Urinary bladder (tissue), 4 donors: ENCODE data around the gene GIPC1. TPM values are rescaled to one million over a fixed set of nuclear protein-coding genes. Genes with fewer than 3 reads are reported as not detected.
"Not testable (repeated sequence)": the region's sequence is repeated elsewhere in the genome, so short reads cannot be mapped to it uniquely, and the experiment has no call there.

Experiments used
- DNase-seq: peaks from one replicate; pipeline ENCODE4 v3.0.0-alpha.2; 2015; ENCODE audit errors: extremely low spot score
- H3K27ac ChIP-seq: one replicate; pipeline ENCODE4 v1.5.1; 2013; ENCODE audit warnings: low read depth, mild to moderate bottlenecking, moderate library complexity
- H3K36me3 ChIP-seq: one replicate; pipeline ENCODE4 v1.6.1; 2013; ENCODE audit warnings: mild to moderate bottlenecking, moderate library complexity; ENCODE audit not compliant: insufficient read depth
- H3K4me1 ChIP-seq: one replicate; pipeline ENCODE4 v1.6.1; 2013; ENCODE audit warnings: mild to moderate bottlenecking, moderate library complexity; ENCODE audit not compliant: insufficient read depth
- H3K4me3 ChIP-seq: one replicate; pipeline ENCODE4 v1.5.1; 2013; ENCODE audit warnings: low read depth, low read length
- WGBS: extraction: QIAGEN DNeasy Blood & Tissue Kit; methylation state at CpG from one replicate; pipeline ENCODE4 v1.1.7; 2013; 5-methylcytosine and 5-hydroxymethylcytosine counted together
- polyA plus RNA-seq: library from polyadenylated mRNA; stranded (reverse); fragments of 200-250 nt; gene quantifications from one replicate; pipeline ENCODE4 v1.2.3, GENCODE V29; 2013
- total RNA-seq: library from RNA; depleted of rRNA; stranded (reverse); fragments of >200 nt; gene quantifications from one replicate; pipeline ENCODE4 v1.2.3, GENCODE V29; 2014
- donor health status: healthy with polysubstance abuse.
- donor health status: healthy.

GIPC1 gene, protein sequence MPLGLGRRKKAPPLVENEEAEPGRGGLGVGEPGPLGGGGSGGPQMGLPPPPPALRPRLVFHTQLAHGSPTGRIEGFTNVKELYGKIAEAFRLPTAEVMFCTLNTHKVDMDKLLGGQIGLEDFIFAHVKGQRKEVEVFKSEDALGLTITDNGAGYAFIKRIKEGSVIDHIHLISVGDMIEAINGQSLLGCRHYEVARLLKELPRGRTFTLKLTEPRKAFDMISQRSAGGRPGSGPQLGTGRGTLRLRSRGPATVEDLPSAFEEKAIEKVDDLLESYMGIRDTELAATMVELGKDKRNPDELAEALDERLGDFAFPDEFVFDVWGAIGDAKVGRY
- 46.3 TPM for total RNA-seq
- polyA plus RNA-seq = 98.8 TPM

DNA sequence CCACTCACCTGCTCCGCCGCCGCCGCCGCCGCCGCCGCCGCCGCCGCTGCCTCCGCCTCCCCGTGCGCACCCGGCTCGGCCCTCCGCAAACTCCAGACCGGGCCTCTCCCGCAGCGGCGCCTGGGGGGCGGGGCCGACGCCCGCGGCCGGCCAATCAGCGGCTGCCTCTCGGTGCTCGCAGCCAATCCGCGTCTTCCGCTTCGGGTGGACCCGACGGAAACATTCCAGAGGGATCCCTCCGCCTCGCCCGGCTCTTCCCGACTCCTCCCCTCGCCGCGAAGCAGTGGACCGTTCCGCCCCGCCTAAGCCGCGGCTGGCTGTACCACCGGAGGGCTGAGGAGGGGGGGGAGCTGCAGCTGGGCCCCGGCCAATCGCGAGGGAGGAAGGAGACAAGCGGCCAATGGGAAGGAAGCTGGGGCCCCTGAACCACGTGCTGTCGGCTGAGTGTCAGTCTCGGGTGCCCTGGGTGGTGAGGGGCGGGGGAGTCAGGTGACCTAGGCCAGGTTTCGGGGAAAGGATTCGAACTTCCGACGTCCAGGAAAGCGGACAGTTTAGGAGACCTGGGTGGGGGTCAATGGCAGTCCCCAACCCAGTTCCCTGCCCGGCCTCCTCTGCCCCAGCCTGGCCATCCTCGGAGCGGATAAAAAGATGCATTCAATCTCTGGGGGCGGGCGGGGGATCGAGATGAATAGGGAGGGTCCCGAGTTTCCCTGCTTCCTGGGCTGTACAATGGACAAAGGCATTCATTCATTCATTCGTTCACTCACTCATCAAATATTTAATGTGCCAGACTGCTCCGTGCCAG, at the start of gene GIPC1:
GIPC1 (minus strand) TSS at position 99 of the 805 bp plus-strand sequence. CDS start 13,151 bp downstream, outside the sequence.
- H3K4me3 ChIP-seq = peak within 1 kb of the TSS; percentile 88
- H3K4me1 ChIP-seq = no peaks in the 10 kb centered on the region
- 2% methylated on average over 71 of the region's 71 CpGs for WGBS

GRCh38 chr19:14545716-14546082, 49.8 kb upstream of the GIPC1 start:
- Histone ChIP-seq H3K27ac (no peak overlapping the region), H3K36me3 (no peaks in the 10 kb centered on the region), H3K4me1 (no peaks in the 10 kb centered on the region), H3K4me3 (no peak overlapping the region)
- DNase-seq = no peak
- WGBS = 92% methylated on average over 9 of the region's 9 CpGs

More for the DNA sequence above, at the start of gene GIPC1:
- DNase-seq = peak; percentile 95
- Histone ChIP-seq H3K27ac (peak within 1 kb of the TSS; percentile 73), H3K36me3 (no peaks in the 10 kb centered on the region)

- 84% methylated on average over 21 of the region's 21 CpGs for WGBS
- Histone ChIP-seq H3K27ac (no peak overlapping the region), H3K4me3 (no peak overlapping the region), H3K4me1 (no peaks in the 10 kb centered on the region), H3K36me3 (no peaks in the 10 kb centered on the region)
- DNase-seq = no peak
Measured at GRCh38 chr19:14544977-14545715, 49.2 kb upstream of the GIPC1 start.

DNA sequence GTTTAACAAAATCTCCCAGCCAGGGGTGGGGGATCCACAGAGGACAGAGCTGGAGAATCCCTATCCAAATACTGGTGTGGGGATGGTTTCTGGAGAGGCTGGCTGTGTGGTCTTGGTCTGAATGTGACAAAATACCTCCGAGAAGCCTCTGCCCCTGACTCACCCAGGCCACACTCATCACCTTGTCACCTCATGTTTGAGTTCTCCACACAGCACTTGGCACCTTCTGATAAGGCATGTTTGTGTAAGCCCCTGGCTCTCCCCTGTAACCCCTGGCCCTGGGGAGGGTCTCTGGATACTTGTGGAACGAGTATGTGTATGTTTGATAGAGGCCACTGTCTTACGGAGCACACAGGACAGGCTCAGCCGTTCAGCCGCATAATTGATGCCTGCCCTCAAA, 48.1 kb upstream of the GIPC1 start:
- H3K27ac ChIP-seq = no peak overlapping the region

DNA sequence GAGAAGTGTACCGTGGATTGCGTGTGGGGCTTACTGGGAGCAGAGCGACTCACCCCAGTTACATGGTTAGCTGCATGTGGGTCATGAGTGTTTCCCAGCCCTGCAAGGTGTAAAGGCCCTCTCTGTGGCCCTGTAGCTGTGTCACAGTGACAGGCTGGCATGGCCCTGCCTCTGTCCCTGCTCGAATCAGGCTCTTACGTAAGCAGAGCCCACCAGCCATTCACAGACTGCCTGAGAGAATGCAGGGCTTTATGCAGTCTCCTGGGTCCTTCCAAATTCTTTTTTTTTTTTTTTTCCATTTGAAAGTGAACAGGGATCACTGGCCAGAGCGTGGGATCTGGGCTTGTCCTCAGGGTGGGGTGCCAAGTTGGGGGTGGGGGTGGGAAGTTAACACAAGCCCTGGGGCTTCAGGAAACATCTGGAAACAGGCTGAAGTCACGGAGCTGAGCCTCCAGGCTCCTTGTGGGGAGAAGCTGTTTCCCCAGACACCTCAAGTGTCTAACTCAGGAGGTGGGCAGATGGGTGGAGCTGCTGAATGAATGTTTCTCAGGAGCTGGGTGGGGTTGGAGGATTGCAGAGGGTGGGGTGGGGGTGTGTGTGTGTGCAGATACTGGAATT, 46.9 kb upstream of the GIPC1 start:
- Histone ChIP-seq H3K27ac (no peak overlapping the region), H3K36me3 (no peaks in the 10 kb centered on the region), H3K4me1 (no peaks in the 10 kb centered on the region), H3K4me3 (no peak overlapping the region)
- no peak for DNase-seq
- WGBS = 49% methylated on average over 7 of the region's 7 CpGs

More for the DNA sequence above, 48.1 kb upstream of the GIPC1 start:
- WGBS = 88% methylated on average over 5 of the region's 5 CpGs
- DNase-seq = no peak
- Histone ChIP-seq H3K36me3 (no peaks in the 10 kb centered on the region), H3K4me1 (no peaks in the 10 kb centered on the region), H3K4me3 (no peak overlapping the region)

GRCh38 chr19:14541979-14542378, 46.1 kb upstream of the GIPC1 start:
- not testable (repeated sequence) for H3K4me3 ChIP-seq, H3K27ac ChIP-seq, H3K4me1 ChIP-seq

DNA sequence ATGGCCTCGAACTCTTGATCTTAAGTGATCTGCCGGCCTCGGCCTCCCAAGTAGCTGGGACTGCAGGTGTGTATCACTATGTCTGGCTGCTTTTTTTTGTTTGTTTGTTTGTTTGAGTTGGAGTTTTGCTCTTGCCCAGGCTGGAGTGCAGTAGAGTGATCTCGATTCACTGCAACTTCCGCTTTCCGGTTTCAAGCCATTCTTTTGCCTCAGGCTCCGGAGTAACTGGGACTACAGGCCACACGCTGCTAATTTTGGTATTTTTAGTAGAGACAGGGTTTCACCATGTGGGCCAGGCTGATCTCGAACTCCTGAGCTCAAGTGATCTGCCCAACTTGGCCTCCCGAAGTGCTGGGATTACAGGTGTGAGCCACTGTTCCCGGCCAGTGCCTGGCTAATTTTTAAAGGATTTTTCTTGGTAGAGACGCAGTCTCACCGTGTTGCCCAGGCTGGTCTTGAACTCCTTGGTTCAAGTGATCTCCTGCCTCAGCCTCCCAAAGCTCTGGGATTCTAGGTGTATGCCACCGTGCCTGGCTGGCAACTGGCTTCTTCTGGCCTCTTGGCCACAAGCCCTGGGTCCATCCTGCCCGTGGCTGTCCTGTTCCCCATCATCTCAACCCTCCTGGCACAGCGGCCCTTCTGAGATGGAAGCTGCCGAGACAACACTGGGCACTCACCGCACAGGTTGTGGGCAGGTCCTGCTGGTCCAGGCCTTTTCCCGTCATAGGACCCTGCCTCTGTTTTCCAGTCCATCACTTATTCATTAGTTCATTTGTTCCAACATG, 45.0 kb upstream of the GIPC1 start:
- Histone ChIP-seq H3K27ac (no peak overlapping the region), H3K36me3 (no peaks in the 10 kb centered on the region), H3K4me1 (no peaks in the 10 kb centered on the region), H3K4me3 (no peak overlapping the region)
- WGBS = 91% methylated on average over 19 of the region's 19 CpGs
- no peak for DNase-seq

More at GRCh38 chr19:14541979-14542378, 46.1 kb upstream of the GIPC1 start:
- not testable (repeated sequence) for H3K36me3 ChIP-seq, DNase-seq
- 84% methylated on average over 5 of the region's 5 CpGs for WGBS

DNA sequence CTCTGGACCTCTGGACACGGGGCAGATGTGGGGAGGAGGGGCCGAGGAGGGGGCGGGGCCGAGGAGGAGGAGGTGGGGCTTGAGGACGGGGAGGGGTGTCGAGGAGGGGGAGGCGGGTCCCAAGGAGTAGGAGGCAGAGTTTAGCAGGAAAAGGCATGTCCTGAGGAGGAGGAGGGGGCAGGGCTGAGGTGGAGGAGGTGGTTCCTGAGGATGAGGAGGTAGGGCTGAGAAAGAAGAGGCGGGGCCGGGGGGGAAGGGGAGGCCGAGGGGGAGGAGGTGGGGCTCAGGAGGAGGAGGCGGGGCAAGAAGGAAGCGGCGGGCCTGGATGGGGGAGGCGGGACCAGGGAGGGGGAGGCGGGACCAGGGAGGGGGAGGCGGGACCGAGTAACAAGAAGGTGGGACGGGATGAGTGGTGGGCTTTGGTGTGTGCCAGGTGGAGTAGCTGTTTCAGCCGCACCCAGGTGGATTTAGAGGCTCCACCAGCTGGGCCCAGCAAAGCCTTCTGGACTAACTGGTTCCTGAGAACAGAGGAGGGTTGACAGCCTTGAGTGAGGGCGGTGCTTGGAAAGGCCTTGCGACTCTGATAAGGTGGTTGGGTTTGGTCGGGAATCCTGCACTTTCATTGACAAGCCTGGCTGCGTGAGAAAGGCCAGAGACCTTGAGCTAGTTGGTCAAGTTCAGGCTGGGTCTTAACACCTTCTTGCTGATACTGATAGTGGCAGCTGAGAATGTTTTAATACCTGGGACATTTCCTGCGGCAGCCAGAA, 41.2 kb upstream of the GIPC1 start:
- no peak overlapping the region for H3K27ac ChIP-seq
- 23% methylated on average over 24 of the region's 24 CpGs for WGBS

DNA sequence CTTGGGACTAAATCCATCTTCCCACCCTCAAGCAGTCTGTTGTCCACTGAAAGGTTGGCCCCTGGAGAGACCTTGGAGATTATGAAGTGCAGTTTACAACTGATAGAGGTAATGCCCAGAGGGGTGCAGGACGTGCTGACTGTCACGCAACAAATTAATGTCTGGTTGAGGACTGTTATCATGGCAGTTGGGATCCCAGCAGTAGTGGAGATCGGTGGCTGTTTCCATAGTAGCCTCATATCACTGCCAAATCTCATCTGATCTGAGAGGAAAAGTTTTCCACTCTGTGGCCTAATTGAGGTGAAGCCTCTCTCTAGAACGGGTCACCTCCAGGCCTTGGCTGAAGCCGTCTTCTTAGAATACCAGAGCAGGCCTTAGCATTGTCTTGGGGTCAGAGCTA, 37.5 kb upstream of the GIPC1 start:
- no peak overlapping the region for H3K4me3 ChIP-seq
- H3K36me3 ChIP-seq = no peaks in the 10 kb centered on the region
- 82% methylated on average over 5 of the region's 5 CpGs for WGBS
- H3K27ac ChIP-seq = no peak overlapping the region
- DNase-seq = no peak
- H3K4me1 ChIP-seq = no peaks in the 10 kb centered on the region

More for the DNA sequence above, 41.2 kb upstream of the GIPC1 start:
- peak; percentile 66 for DNase-seq
- Histone ChIP-seq H3K4me3 (no peak overlapping the region), H3K4me1 (no peaks in the 10 kb centered on the region), H3K36me3 (no peaks in the 10 kb centered on the region)

DNA sequence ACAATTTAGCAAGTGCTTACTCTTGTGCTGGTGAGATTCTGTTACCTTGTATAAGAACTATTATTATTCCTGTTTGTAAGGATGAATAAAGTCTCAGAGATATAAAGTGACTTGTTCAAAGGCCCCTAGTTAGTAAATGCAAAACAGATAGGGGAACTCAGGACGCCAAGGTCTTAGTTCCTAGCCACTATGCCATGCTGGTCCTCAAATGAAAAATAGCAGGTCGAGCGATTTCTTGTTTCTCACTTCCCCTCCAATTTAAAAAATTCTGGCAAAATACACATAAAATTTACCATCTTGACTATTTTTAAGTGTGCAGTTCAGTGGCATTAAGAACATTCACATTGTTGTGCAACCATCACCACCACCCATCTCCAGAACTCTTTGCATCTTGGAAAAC, 34.6 kb upstream of the GIPC1 start:
- no peak for DNase-seq
- Histone ChIP-seq H3K4me3 (no peak overlapping the region), H3K36me3 (no peaks in the 10 kb centered on the region), H3K4me1 (no peaks in the 10 kb centered on the region), H3K27ac (no peak overlapping the region)
- 66% methylated on average over 3 of the region's 3 CpGs for WGBS

DNA sequence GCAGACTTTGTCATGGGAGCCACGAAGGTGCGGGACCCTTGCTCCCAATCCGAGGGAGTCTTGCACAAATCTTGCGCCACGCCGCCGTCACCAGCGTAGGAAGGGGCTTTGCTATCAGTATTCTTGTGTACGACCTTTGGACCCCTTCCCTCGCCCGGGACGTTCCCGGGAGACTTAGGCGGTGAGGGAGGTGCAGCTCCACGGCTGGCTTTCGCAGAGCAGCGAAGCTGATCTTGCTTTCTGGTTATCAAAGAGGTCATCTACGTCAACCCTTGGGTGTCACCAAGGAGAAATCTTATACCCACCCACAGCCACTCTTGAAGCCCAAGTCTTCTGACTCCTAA, 34.0 kb upstream of the GIPC1 start:
- Histone ChIP-seq H3K4me1 (no peaks in the 10 kb centered on the region), H3K27ac (peak overlapping the region; percentile 65), H3K4me3 (peak overlapping the region; percentile 60), H3K36me3 (no peaks in the 10 kb centered on the region)
- under 1% methylated on average over 18 of the region's 18 CpGs for WGBS
- no peak for DNase-seq

GRCh38 chr19:14529254-14530004, 33.5 kb upstream of the GIPC1 start, which contains the start of gene TECR:
TECR (plus strand) TSS chr19:14529594; CDS start chr19:14529697, 103 bp downstream.
- Histone ChIP-seq H3K4me3 (peak within 1 kb of the TSS; percentile 60), H3K4me1 (no peaks in the 10 kb centered on the region), H3K36me3 (no peaks in the 10 kb centered on the region), H3K27ac (peak within 1 kb of the TSS; percentile 65)
- DNase-seq = peak; percentile 99
- WGBS = under 1% methylated on average over 59 of the region's 59 CpGs
